ENCODE measurements around the gene GALNT2. TPM values are rescaled to one million over a fixed set of nuclear protein-coding genes. Genes with fewer than 3 reads are reported as not detected.

Gene GALNT2
- polyA plus RNA-seq, 1 of the 3 experiments (the other 2 are of a cell fraction) = 118 TPM

- H3K79me2 ChIP-seq (ENCODE audit: insufficient read depth) = no peaks in the 10 kb centered on the region
- ChIA-PET CTCF (interaction anchor here (1.2 kb wide), 1 partner anchor 11 kb away, joined by 4 read pairs; no protein-coding TSS in a partner anchor), POLR2A (no interaction called here)
- 97% methylated on average over 19 of the region's 24 CpGs for WGBS (ENCODE audit: low lambda C conversion rate)
- H3K9me2 ChIP-seq = no peaks in the 10 kb centered on the region
- H3K36me3 ChIP-seq (replicated peaks in 1 of 2; ENCODE audit: control insufficient read depth in 1 of 2, insufficient read depth in 2 of 2, low read length in 1 of 2) = peaks cover 25 to 58% of the 10 kb centered on the region in 2 experiments
- no peak overlapping the region for H3K9ac ChIP-seq
- H3K4me3 ChIP-seq (ENCODE audit: low read depth in 2 of 2, low read length in 1 of 2) = no peak overlapping the region
- no peak overlapping the region for H3K27ac ChIP-seq (ENCODE audit: low read depth in 2 of 2, low read length in 1 of 2)
- DNase-seq = no peak
- TF ChIP-seq FOXM1 (IDR thresholded peaks at IDR 0.05; ENCODE audit: low read depth) (no peak), RXRA (IDR thresholded peaks at IDR 0.05; ENCODE audit: borderline replicate concordance, low read depth) (no peak), TCF12 (IDR thresholded peaks at IDR 0.05) (no peak), POLR2AphosphoS5 (IDR thresholded peaks at IDR 0.05; ENCODE audit: low read depth, low read length) (no peak), CTCF (IDR thresholded peaks at IDR 0.05) (no peak), JUND (IDR thresholded peaks at IDR 0.05) (no peak), RFX5 (IDR thresholded peaks at IDR 0.05; ENCODE audit: low read length) (no peak), YY1 (IDR thresholded peaks at IDR 0.05; ENCODE audit: low read depth) (no peak), ELF1 (IDR thresholded peaks at IDR 0.05) (no peak), MXI1 (IDR thresholded peaks at IDR 0.05; ENCODE audit: low read depth, low read length) (no peak)
- TF ChIP-seq, protein P1, sequence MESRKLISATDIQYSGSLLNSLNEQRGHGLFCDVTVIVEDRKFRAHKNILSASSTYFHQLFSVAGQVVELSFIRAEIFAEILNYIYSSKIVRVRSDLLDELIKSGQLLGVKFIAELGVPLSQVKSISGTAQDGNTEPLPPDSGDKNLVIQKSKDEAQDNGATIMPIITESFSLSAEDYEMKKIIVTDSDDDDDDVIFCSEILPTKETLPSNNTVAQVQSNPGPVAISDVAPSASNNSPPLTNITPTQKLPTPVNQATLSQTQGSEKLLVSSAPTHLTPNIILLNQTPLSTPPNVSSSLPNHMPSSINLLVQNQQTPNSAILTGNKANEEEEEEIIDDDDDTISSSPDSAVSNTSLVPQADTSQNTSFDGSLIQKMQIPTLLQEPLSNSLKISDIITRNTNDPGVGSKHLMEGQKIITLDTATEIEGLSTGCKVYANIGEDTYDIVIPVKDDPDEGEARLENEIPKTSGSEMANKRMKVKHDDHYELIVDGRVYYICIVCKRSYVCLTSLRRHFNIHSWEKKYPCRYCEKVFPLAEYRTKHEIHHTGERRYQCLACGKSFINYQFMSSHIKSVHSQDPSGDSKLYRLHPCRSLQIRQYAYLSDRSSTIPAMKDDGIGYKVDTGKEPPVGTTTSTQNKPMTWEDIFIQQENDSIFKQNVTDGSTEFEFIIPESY (IDR thresholded peaks at IDR 0.05; ENCODE audit: borderline replicate concordance, low read depth) = no peak
- H4K20me1 ChIP-seq (ENCODE audit: insufficient read depth) = no peaks in the 10 kb centered on the region
- no peak overlapping the region for H2AFZ ChIP-seq (ENCODE audit: low read depth)
- H3K4me1 ChIP-seq (ENCODE audit: control insufficient read depth in 1 of 2, insufficient read depth in 2 of 2, low read depth in 1 of 2, low read length in 1 of 2) = peaks cover 0 to 24% of the 10 kb centered on the region in 2 experiments; a peak in 1 of 4 replicates
- H3F3A ChIP-seq (replicated peaks; ENCODE audit: insufficient read depth) = peaks cover 10% of the 10 kb centered on the region
- H3K4me2 ChIP-seq = no peak overlapping the region
- no peaks in the 10 kb centered on the region for H3K27me3 ChIP-seq (ENCODE audit: insufficient read depth)
- no peaks in the 10 kb centered on the region for H3K9me3 ChIP-seq
Measured at GRCh38 chr1:230279583-230279945, 212.5 kb downstream of the GALNT2 start.

- Histone ChIP-seq H3K79me2 (ENCODE audit: insufficient read depth) (no peaks in the 10 kb centered on the region), H3K4me2 (no peak overlapping the region), H3K36me3 (replicated peaks in 1 of 2; ENCODE audit: control insufficient read depth in 1 of 2, insufficient read depth in 2 of 2, low read length in 1 of 2) (peaks cover 19 to 52% of the 10 kb centered on the region in 2 experiments), H3F3A (replicated peaks; ENCODE audit: insufficient read depth) (peaks cover 5% of the 10 kb centered on the region), H3K27me3 (ENCODE audit: insufficient read depth) (no peaks in the 10 kb centered on the region), H3K27ac (ENCODE audit: low read depth in 2 of 2, low read length in 1 of 2) (peak overlapping the region in 1 of 2 experiments; percentile 9; a peak in 1 of 4 replicates), H4K20me1 (ENCODE audit: insufficient read depth) (no peaks in the 10 kb centered on the region), H2AFZ (ENCODE audit: low read depth) (no peak overlapping the region), H3K9me3 (no peaks in the 10 kb centered on the region), H3K9me2 (no peaks in the 10 kb centered on the region), H3K4me1 (ENCODE audit: control insufficient read depth in 1 of 2, insufficient read depth in 2 of 2, low read depth in 1 of 2, low read length in 1 of 2) (peaks cover 0 to 24% of the 10 kb centered on the region in 2 experiments; a peak in 1 of 4 replicates), H3K4me3 (ENCODE audit: low read depth in 2 of 2, low read length in 1 of 2) (no peak overlapping the region), H3K9ac (no peak overlapping the region)
- no peak for DNase-seq
- ChIA-PET CTCF (interaction anchor here (1.2 kb wide), 1 partner anchor 11 kb away, joined by 4 read pairs; no protein-coding TSS in a partner anchor), POLR2A (interaction anchor here (0.8 kb wide), 1 partner anchor 753 kb away, joined by 3 read pairs; no protein-coding TSS in a partner anchor)
- 92% methylated on average over 16 of the region's 24 CpGs for WGBS (ENCODE audit: low lambda C conversion rate)
- no peak for TF ChIP-seq PBX3 (IDR thresholded peaks at IDR 0.05)
- no peak for TF ChIP-seq ELF1 (IDR thresholded peaks at IDR 0.05)
- TF ChIP-seq SMC3 (IDR thresholded peaks at IDR 0.05; ENCODE audit: low read depth, low read length) = no peak
- TF ChIP-seq FOXJ3 (CRISPR knock-in tag; IDR thresholded peaks at IDR 0.05) = no peak
- no peak for TF ChIP-seq JUND (IDR thresholded peaks at IDR 0.05)
- no peak for TF ChIP-seq SIN3A (IDR thresholded peaks at IDR 0.05; ENCODE audit: borderline replicate concordance, low read depth, low read length)
- no peak for TF ChIP-seq NRF1 (IDR thresholded peaks at IDR 0.05; ENCODE audit: low read depth, low read length)
- TF ChIP-seq, protein P2, sequence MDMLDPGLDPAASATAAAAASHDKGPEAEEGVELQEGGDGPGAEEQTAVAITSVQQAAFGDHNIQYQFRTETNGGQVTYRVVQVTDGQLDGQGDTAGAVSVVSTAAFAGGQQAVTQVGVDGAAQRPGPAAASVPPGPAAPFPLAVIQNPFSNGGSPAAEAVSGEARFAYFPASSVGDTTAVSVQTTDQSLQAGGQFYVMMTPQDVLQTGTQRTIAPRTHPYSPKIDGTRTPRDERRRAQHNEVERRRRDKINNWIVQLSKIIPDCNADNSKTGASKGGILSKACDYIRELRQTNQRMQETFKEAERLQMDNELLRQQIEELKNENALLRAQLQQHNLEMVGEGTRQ (IDR thresholded peaks at IDR 0.05; ENCODE audit: borderline replicate concordance, low read depth, low read length) = no peak
- no peak for TF ChIP-seq RFX5 (IDR thresholded peaks at IDR 0.05; ENCODE audit: low read length)
- no peak for TF ChIP-seq TAF1 (IDR thresholded peaks at IDR 0.05; ENCODE audit: borderline replicate concordance, low read depth, low read length)
Measured at GRCh38 chr1:230280054-230280795, 213.2 kb downstream of the GALNT2 start.
